Esophagus (tissue), 2 donors: ENCODE data around the gene NFIB. TPM values are rescaled to one million over a fixed set of nuclear protein-coding genes. Genes with fewer than 3 reads are reported as not detected.

Source experiments
- H3K27ac ChIP-seq, 2 donors: one replicate each; pipeline ENCODE4 v1.5.1; 2013; ENCODE audit warnings: low read depth in 2 of 2, mild to moderate bottlenecking in 2 of 2, inconsistent platforms in 1 of 2, low read length in 1 of 2, moderate library complexity in 1 of 2
- H3K27me3 ChIP-seq, 2 donors: one replicate each; pipeline ENCODE4 v1.6.1; 2013; ENCODE audit warnings: low read length in 2 of 2, control low read depth in 1 of 2, mild to moderate bottlenecking in 1 of 2; ENCODE audit not compliant: insufficient read depth in 2 of 2, control insufficient read depth in 1 of 2
- H3K36me3 ChIP-seq, 2 donors: one replicate each; pipeline ENCODE4 v1.6.1; 2013; ENCODE audit warnings: low read length in 1 of 2; ENCODE audit not compliant: control insufficient read depth in 2 of 2, insufficient read depth in 2 of 2
- H3K4me1 ChIP-seq, 2 donors: one replicate each; pipeline ENCODE4 v1.6.1; 2013; ENCODE audit warnings: low read length in 1 of 2; ENCODE audit not compliant: control insufficient read depth in 2 of 2, insufficient read depth in 2 of 2
- H3K4me3 ChIP-seq, 2 donors: one replicate each; pipeline ENCODE4 v1.5.1; 2013; ENCODE audit warnings: low read length in 2 of 2, mild to moderate bottlenecking in 2 of 2, low read depth in 1 of 2, moderate library complexity in 1 of 2
- H3K9me3 ChIP-seq, 2 donors: one replicate each; pipeline ENCODE4 v1.6.1; 2013; ENCODE audit warnings: mild to moderate bottlenecking in 2 of 2, low read depth in 1 of 2, low read length in 1 of 2, moderate library complexity in 1 of 2; ENCODE audit not compliant: control insufficient read depth in 2 of 2, insufficient read depth in 1 of 2
- whole genome bisulfite sequencing, 2 donors: extraction: QIAGEN DNeasy Blood & Tissue Kit; methylation state at CpG; one replicate each; pipeline ENCODE4 v1.1.7; 2013; 5-methylcytosine and 5-hydroxymethylcytosine counted together
- polyA plus RNA-seq, 2 donors: library from polyadenylated mRNA; stranded (reverse); fragments of 200-250 nt; gene quantifications; one replicate each; pipeline ENCODE4 v1.2.3, GENCODE V29; 2013
- donor health status: healthy with polysubstance abuse.
- donor health status: Bipolar disorder and iron deficiency.

The NFIB gene
- polyA plus RNA-seq, 2 donors = 4.0 to 6.6 TPM

DNA sequence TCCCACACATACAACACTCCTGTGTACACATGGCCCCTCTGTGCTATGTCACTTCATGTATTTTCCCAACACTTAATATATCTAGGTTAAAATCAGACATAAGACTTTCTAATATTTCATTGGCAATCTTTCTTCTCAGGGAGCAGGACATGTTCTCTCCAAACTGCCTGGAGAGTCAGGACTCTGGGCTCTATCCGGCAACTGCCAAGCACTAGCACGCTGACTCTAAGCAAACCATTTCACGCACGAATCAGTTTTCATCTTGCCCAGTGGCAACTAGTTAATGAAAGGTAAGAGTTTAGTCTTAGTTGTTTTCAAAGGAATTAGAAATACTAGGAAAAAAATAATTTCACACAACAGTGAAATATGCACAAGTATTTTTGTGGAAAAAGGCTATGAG is 124.8 kb downstream of the NFIB start:
- no peak overlapping the region for H3K27ac ChIP-seq
- H3K36me3 ChIP-seq = no peaks in the 10 kb centered on the region
- H3K4me1 ChIP-seq = no peaks in the 10 kb centered on the region
- WGBS, 2 donors = 87 to 88% methylated on average over 4 of the region's 4 CpGs
- H3K9me3 ChIP-seq = no peaks in the 10 kb centered on the region
- H3K27me3 ChIP-seq = no peaks in the 10 kb centered on the region
- H3K4me3 ChIP-seq = no peak overlapping the region

DNA sequence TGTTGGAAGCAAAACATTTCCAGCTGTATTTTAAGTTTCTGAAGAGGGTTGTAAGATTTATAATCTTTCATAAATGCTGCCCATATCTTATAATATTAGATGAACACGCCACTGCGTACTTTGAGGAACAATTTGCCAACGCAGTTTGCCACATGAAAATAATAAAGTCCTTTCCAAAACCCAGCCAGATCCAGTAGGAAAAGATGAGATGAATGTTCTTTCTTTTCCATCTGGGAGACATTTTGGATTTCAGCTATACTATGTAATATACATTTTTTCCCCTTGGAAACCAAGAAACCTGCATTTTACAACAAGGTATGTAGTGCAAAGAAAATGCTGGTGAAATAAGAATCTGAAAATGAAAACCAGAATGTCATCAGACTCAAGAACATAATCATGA is 125.4 kb downstream of the NFIB start:
- Histone ChIP-seq H3K27me3 (no peaks in the 10 kb centered on the region), H3K9me3 (no peaks in the 10 kb centered on the region), H3K36me3 (no peaks in the 10 kb centered on the region), H3K4me3 (no peak overlapping the region), H3K27ac (no peak overlapping the region), H3K4me1 (no peaks in the 10 kb centered on the region)
- 87 to 92% methylated on average over 3 of the region's 3 CpGs for WGBS, 2 donors

DNA sequence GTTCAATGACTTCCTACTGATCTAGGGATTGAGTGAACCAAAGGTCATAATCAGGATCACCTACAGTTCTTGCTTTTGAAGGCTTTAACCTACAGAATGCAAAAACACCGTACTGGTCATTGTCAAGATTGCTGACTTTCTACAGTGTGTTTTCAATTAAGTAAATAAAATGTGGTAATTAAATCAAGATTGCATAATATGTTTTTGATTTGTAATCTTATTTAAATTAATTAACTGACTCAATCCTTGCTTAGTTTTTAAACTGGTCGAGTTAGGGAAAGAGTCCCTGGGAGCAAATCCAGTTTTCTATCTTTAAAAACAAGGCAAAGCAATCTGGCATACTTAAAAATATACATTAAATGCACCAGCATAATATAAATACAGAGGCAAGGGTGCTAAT is 125.9 kb downstream of the NFIB start:
- H3K36me3 ChIP-seq = no peaks in the 10 kb centered on the region
- no peaks in the 10 kb centered on the region for H3K9me3 ChIP-seq
- no peak overlapping the region for H3K4me3 ChIP-seq
- H3K4me1 ChIP-seq = no peaks in the 10 kb centered on the region
- no peaks in the 10 kb centered on the region for H3K27me3 ChIP-seq
- no peak overlapping the region for H3K27ac ChIP-seq
- 60 to 62% methylated on average over 2 of the region's 2 CpGs for WGBS, 2 donors

DNA sequence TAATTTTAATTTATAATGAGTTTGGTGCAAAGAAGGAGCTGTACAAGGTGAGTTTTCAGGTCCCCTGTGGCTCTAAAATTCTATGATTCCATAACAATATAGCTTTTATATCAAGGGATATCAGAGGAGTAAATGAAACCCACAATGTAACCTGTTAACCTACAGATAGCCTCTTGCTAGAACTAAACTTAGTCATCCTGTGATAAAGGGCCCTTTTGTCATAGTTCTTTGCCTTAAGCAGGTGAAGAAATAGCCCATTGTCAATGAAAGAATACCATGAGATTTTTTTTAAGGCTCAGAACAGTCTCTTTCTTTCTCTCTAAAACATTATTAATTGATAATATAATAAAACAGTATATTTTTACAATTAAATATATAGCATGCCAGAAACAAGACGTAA is 127.8 kb downstream of the NFIB start:
- H3K9me3 ChIP-seq = no peaks in the 10 kb centered on the region
- H3K27ac ChIP-seq = no peak overlapping the region
- 82 to 90% methylated on average over 1 of the region's 1 CpG for WGBS, 2 donors
- no peak overlapping the region for H3K4me3 ChIP-seq
- no peaks in the 10 kb centered on the region for H3K4me1 ChIP-seq
- H3K27me3 ChIP-seq = no peaks in the 10 kb centered on the region
- H3K36me3 ChIP-seq = no peaks in the 10 kb centered on the region

DNA sequence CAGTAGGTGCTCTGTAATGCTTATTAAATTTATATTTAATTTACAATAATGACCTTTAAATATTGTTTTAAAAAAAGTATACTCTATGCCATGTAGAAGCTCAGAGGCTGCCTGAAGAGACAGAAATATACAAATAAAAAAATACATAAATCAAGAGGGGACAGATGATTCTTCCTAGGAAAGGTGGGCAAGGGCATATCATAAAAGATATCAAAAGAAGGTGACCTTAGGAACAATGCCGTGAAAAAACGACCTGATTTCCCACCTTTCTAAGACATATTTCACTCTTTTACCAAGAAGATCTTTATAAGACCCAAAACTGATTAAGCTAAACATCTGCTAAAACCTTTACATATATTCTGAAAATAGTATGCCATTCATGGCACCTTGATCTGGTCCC is 128.9 kb downstream of the NFIB start:
- WGBS, 2 donors = 93 to 97% methylated on average over 2 of the region's 2 CpGs
- H3K27ac ChIP-seq = no peak overlapping the region
- H3K9me3 ChIP-seq = no peaks in the 10 kb centered on the region
- H3K27me3 ChIP-seq = no peaks in the 10 kb centered on the region
- H3K4me3 ChIP-seq = no peak overlapping the region
- H3K4me1 ChIP-seq = no peaks in the 10 kb centered on the region
- no peaks in the 10 kb centered on the region for H3K36me3 ChIP-seq

DNA sequence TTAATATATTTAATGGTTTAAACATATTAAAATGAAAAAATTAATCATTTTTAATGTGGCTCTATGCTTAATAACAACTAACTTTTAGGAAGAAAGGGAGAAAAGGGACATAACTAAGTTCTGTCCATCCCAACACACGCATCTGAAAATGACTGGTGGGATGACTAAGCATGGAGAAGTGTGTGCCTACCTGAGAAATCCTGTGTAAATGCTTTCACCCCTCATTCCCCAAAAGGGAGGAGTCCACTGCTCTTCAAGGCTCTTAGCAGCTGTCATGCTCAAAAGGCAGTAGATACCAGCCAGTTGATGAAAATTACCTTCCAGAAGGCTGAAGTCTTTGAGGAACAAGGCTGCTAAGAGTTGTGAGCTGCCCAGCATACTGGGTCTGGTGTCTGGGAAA is 130.9 kb downstream of the NFIB start:
- no peaks in the 10 kb centered on the region for H3K36me3 ChIP-seq
- no peaks in the 10 kb centered on the region for H3K9me3 ChIP-seq
- WGBS, 2 donors = 85 to 89% methylated on average over 1 of the region's 1 CpG
- no peak overlapping the region for H3K27ac ChIP-seq
- no peaks in the 10 kb centered on the region for H3K4me1 ChIP-seq
- H3K4me3 ChIP-seq = no peak overlapping the region
- H3K27me3 ChIP-seq = no peaks in the 10 kb centered on the region

DNA sequence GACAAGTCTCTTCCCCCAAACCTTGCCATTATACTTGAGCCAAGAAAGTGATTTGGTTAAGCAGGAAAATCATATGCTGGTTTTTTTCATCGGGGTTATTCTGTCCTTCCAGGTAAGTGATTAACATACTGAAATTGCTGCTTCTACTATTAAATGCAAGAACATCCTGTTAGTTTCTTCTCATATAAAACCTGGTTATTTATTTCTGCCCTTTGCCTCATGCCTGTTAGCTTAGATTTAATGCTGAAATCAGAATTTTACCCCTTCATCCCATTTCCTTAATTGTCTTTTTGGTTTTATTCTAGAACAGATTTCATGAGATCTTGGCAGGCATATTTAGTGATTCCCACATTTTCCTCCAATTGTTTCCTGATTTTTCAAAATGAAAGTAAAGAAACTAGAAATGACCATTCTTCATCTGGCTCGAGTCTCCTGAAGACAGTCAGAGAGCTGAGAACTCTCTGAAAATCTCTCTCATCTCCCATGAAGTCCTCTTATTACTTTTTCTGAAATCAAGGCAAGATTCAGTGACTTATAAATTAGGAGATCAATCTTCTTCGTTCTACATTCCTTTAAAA is 132.9 kb downstream of the NFIB start:
- peak overlapping the region in 1 of 2 donors; percentile 15 for H3K4me3 ChIP-seq
- WGBS, 2 donors = 32 to 34% methylated on average over 3 of the region's 3 CpGs
- no peaks in the 10 kb centered on the region for H3K4me1 ChIP-seq
- H3K36me3 ChIP-seq = no peaks in the 10 kb centered on the region
- peak overlapping the region in 1 of 2 donors; percentile 2 for H3K27ac ChIP-seq
- H3K27me3 ChIP-seq = no peaks in the 10 kb centered on the region
- no peaks in the 10 kb centered on the region for H3K9me3 ChIP-seq

DNA sequence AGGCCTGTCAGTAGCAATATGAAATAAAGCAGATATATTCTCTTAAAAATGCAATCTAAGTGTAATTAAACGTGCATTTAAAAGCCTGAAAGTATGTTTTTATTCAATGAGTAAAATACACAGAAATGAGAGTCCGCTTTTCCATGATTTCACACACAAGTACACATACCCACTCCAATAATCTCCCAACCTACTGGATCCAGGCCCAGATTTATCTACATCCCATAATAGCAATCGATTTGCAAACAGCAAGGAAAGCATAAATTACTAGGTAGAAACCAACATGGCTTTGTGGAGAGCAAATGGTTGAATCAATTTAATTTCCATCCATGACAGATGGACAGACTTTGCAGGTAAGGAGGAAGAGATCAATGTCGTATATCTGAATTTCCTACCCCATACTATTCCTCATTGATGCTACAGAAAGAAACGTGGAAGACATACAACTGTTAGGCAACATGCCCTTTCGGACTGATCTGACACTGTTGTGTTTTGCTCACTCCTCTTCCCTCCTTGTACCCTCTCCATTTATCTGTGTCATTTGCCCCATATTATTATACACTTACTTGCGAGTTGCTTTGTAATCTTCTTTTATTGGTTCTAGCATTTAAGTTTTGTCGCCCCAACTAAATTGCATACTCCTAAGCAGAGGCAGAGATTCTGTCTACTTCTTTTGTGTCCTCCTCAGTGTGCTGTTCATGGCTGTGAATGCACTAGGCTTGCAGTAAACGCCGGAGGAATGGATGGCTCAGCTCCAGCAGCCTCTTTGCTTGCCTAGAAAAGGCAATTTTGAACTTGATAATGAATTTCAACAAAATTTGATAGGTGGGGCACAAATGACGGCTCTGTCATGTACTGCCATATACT is 133.6 kb downstream of the NFIB start:
- 40 to 45% methylated on average over 11 of the region's 11 CpGs for WGBS, 2 donors
- Histone ChIP-seq H3K36me3 (no peaks in the 10 kb centered on the region), H3K4me3 (peak overlapping the region in 1 of 2 donors; percentile 15), H3K27ac (peak overlapping the region in 1 of 2 donors; percentile 2), H3K4me1 (no peaks in the 10 kb centered on the region), H3K9me3 (no peaks in the 10 kb centered on the region), H3K27me3 (no peaks in the 10 kb centered on the region)

DNA sequence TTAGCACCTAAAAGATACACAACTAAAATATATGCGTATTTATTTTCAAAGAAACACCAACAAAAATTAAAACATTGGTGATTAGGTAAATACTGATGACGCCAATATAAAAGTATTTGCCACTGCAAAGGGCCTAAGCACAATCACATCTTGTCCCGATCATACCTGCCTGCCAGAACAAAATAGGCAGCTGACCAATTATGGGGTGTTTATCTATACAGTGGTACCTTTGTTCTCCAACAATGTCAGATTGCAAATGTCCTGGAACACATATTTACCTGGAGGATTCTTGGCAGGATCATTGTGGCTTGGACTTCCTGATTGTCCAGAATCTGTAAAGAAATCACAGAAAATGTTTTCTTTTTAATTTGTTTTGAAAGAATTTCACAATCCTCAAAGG is 134.5 kb downstream of the NFIB start:
- Histone ChIP-seq H3K27ac (no peak overlapping the region), H3K9me3 (no peaks in the 10 kb centered on the region), H3K4me3 (no peak overlapping the region), H3K4me1 (no peaks in the 10 kb centered on the region), H3K36me3 (no peaks in the 10 kb centered on the region), H3K27me3 (no peaks in the 10 kb centered on the region)
- WGBS, 2 donors = 61 to 68% methylated on average over 3 of the region's 3 CpGs

DNA sequence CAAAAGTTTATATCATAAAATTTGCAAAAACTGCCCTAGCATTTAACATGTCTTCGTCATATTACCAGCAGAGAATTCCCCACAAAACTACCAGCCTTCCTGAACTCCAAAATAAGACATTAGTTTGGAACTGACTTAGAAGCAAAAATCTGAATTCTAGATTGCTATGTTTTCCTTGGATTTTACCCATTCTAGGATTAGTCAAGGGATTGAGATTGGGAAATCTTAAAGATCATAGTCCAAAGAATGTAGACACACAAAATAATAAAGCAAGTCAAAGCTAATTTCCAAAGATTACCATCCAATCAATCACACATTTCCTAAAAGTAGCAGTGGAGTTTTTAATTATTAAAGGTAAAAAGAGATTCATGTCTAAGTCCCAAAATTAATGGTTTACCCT is 138.2 kb downstream of the NFIB start:
- no peaks in the 10 kb centered on the region for H3K36me3 ChIP-seq
- WGBS, 2 donors = 88 to 90% methylated on average over 1 of the region's 1 CpG
- no peak overlapping the region for H3K4me3 ChIP-seq
- H3K4me1 ChIP-seq = no peaks in the 10 kb centered on the region
- no peaks in the 10 kb centered on the region for H3K27me3 ChIP-seq
- H3K9me3 ChIP-seq = no peaks in the 10 kb centered on the region
- H3K27ac ChIP-seq = no peak overlapping the region
